GM21825 (cell line): ENCODE results near the gene C10orf105.

Experiments
- ATAC-seq: cut with Tn5 transposase; IDR thresholded peaks from one replicate; pipeline ENCODE4 v1.9.1; 2021; ENCODE audit warnings: mild to moderate bottlenecking, moderate library complexity; ENCODE audit not compliant: unreplicated experiment

Gene C10orf105

DNA sequence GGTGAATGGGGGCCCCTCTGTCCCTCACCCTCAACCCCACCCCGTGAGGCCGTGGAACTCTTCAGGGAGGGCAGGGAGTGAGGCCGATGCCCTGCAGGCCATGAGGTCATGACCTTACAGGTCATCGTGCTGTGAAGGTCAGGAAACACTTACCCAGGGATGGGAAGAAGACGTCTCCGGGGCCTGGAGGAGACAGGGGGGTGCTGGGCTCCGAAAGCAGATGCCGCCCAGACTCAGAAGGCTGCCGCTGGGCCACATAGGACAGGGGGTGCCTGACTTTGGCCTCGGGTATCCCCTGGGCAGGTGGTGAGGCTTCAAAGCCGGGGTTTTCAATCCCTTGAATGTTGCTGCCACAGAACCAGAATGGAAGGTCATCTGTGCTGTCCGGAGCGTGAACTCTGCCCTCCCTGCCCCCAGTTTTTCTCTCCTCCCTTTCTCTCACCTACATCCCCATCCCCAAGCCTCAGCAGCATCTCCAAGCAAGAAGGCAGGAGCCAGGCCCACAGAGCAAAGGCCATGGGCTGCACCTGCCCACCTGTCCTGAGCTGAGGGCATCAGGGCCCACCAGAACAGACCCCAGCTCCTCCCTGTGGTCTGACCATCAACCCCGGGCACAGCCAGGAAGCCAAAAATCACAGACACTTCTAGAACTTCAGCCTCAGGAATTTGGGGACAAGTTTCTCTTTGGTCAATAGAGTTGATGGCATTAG, 32.1 kb upstream of the C10orf105 start:
- ATAC-seq = no peak

DNA sequence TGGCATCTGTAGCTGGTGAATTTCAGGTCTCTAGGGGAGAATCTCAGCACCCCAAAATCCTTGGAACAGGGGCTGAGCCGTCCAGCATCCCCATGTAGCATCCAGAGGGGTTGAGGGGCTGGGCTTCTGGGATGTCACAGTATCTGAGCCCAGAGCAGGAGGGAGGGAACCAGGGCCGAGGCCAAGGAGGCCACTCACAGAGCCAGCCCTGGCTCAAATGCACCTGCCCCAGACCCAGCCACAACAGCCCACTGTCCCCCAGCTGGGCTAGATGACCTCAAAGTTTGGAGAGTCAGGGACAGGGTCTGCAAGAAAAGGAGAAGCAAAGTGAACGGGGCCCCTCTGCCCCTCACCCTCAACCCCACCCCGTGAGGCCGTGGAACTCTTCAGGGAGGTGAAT, 31.4 kb upstream of the C10orf105 start:
- no peak for ATAC-seq

DNA sequence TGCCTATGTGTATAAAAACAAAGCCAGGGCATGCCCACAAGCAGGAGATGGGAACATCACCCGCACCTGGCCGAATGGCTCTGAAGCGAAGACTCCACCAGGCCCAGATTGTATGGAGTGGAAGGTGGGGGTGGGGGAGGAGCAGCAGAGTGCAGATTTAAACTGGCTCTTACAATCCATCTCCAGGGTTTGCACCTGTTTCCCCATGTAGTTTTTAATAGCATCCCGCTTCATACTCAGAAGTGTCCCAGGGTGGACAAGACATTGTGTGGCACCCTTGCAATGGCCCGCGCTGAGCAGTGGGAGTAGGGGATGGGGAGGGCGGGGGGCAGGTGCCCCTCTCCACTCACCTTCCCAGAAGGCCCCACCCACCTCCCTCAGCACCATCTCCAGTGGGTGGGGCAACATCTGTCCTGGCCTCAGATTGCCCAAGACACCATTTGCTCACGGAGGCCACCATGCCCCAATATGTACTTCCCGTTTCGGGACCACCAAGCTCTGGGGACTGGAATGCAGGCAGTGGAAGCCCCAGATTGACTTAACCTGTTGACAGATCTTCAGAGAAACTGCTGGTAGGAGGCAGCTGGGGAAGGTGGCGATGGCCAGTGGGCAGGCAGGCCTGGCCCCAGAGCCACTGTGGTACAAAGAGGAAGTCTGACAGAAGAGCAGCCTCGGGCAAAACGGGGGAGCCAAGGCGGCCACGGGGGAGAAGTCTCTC, 30.7 kb upstream of the C10orf105 start:
- no peak for ATAC-seq

DNA sequence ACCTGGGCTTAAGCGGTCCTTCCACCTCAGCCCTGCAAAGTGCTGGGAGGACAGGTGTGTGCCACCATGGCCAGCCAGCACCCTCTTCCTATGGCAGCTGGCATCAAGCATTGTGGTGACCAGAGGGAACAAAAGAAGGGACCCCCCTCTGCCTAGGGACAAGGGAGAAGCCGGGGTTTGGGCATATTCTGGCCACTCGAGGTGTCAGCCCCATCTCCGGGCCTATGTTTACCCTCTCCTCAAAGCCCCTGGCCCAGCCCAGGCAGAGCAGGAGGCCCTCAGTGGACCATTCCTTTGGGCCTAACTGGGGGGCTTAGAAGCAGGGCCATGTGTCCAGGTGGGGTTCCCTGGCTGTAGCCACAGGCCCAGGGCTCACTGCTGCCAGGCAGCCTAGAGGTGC, 29.8 kb upstream of the C10orf105 start:
- no peak for ATAC-seq

DNA sequence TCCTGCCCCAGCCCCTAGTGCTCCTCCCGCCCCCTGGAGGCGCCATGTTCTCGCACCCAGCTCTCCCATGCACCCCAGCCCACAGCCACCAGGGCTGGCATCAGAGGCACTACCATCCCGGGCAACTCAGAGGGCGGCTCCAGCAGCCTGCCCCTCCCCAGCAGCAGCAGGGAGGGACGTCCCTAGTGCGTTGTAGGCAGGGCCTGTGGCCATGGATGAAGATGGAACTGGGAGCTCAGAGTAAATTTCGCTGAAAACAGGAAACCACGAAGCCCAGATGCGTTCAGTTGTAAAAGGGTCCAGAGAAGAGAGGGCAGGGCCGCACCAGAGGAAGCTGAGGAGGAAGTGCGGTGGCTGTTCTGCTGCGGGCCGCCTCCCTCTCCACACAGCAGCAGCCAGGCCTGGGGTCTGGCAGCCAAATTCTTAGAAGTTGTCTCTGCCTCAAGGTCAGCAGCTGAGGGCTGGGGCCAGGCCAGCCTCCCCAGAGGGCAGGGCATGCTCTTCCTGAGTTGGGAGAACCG, 29.2 kb upstream of the C10orf105 start:
- peak; percentile 54 for ATAC-seq

DNA sequence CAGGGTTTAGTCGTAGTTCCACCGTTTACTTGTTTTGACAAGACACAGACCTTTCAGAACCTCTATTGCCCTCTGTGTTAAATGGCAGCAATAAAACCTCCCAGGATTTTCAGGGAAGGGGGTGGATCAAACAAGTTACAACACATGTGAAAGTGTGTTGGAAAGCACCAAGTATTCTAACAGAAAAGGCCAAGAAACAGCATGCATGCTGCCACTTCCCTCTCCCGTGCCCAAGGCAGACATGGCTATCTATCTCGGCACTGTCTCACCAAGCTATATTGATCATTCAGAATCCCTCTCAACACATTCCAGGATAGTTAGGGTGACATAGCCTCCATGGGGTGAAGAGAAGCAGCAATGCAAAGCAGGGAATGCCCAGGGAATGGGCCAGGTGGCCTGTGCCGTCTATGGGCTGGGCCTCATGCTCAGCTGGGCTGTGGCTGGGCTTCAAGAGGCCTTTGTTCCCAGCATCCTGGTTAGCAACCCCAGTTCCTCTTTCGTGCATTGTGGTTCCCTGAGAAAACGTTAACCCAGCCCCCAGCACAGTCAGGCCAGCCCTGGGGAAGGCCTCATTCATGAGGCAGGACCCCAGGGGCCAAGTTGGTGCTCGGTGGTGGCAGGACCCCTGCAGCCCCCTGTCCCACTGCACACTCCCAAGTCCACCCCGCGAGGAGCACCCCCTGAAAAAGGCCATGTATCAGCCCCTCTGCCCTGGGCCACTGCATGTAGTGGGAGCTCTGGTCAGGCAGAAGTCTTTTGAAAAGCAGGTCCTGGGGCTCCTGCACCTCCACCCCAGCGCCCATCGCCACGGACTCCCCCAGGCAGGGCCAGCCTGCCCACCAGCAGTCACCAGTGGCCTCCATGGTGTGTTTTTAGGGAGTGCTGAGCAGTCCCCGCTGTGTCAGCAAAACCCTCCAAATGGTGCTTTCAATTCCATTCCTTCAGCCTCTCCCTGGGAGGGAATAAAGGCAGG, 28.3 kb upstream of the C10orf105 start:
- ATAC-seq = no peak

DNA sequence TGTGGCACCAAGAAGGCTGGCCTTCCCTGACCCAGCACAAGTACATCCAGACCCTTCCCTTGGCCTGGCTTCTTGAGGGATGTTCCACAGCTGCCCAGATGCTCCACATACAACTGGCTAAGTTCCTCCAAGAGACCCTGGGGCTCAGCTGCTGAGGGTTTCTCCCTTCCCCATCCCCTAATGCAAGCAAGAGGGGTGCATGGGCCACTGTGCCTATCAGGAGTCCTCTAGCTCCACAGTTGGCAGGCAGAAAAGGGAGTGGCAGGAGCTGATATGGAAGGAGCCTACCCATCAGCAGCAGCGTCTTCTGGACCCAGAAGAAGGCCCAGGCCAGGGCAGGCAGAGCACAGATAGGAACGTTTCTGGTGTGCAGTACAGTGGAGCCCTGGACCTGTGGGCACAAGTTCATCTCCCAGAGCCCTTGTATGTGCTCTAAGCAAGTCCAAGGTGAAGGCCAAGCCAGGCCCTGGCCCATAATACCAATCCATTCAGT, 27.5 kb upstream of the C10orf105 start:
- ATAC-seq = no peak

DNA sequence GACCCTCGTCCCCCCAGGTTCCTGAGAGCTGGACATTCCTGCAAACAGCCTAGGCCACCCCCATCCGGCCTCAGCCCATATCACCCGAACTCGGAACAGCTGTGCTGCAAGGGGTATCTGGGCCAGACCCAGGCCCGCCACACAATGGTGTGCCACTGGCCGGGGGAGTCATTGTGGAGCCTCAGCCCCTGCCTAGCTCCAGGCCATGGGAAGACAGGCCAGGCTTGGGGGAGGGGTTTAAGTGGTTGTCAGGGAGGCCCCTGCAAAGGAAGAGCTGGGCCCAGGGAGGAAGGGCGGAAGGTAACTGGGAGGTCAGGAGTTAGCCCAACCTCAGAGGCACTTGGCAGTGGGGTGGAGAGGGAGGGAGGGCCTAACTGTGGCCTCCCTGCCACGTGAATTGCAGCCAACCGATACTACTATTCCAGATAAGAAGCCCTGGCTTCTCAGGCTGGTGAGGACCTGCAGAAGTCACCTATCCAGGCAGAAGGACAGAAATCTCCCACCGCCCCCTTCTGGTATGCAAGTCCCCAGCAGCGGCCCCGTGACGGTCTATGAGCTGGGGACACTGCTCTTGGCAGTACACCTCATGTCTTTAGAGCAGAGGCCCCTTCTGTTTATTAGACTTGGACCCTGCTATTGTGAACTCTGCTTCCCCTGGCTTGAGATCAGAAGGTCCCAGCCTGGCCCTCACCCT, 26.9 kb upstream of the C10orf105 start:
- ATAC-seq = no peak

DNA sequence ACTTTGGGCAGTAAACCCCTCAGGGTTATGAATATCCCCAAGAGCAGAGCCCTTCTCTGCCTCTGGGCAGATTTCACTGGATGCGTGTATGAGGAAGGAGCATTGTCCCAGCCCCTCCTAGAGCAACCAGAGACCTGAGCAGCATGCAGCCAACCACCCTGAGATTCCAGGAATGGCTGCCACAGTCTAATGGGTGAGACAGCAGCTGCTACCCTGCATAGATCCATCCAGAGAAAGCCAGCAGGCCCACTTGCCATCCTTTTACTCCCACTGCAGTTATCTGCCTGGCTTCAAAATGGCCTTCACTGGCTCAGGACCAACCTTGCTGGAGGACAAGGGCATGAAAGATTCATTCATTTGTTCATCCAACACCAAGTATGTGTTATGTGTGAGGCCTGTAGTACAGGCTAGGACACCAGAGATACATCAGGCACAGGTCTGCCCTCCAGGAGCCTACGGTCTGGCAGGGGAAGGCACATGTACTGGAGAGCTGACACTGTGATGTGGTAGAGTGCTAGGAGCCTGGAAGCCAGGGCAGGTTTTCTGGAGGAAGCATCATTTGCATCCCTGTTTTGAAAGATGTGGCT, 26.2 kb upstream of the C10orf105 start:
- no peak for ATAC-seq

DNA sequence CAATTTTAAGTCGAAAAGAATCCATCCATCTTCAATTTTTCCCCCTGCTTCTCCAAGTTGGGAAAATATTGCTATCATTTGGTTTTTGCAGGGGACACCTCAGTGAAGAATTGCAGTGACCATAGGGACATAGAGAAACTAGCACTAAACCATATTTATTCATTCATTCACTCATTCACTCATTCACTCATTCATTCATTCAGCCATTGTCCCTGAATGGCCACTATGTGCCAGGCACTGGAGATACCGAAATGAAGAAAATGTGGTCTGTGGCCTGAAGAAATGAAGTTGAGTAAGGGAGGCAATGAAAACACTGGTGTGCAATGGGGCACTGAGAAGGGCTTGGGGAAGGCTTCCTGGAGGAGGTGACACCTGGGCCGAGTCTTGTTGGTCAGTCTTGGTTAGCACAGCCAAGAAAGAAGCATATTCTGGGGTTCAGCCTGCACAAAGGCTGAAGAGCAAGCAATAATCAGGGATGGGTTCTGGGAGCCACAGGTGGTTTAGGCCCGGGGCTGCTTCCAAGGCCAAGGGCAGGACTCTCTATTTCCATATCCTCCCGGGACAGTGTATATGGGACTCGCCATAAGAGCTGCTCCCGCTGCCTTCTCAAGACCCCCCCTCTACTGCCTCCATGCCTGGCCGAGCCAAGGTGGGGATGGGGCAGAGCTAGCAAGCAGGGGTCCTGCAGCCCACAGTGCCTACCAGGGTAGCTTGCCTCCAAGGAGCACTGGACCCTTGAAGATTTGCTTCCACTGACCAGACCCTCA, 25.5 kb upstream of the C10orf105 start:
- no peak for ATAC-seq

DNA sequence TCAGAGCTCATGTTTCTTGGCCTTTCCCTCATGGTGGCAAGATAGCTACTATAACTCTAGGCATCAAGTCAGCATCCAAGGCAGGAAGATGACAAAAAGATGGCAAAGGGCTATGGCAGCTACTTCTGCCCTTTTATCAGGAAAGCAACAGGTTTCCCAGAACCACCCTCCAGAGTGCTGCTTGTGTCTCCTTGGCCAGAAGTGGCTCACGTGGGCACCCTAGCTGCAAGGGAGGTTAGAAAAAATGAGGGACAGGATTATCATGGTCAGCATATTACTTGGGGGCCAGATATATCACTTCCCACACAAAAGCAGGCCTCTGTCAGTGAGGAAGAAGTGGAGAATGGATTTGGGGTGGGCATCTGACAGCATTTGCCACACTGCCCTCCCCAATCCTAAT, 24.3 kb upstream of the C10orf105 start:
- ATAC-seq = no peak

DNA sequence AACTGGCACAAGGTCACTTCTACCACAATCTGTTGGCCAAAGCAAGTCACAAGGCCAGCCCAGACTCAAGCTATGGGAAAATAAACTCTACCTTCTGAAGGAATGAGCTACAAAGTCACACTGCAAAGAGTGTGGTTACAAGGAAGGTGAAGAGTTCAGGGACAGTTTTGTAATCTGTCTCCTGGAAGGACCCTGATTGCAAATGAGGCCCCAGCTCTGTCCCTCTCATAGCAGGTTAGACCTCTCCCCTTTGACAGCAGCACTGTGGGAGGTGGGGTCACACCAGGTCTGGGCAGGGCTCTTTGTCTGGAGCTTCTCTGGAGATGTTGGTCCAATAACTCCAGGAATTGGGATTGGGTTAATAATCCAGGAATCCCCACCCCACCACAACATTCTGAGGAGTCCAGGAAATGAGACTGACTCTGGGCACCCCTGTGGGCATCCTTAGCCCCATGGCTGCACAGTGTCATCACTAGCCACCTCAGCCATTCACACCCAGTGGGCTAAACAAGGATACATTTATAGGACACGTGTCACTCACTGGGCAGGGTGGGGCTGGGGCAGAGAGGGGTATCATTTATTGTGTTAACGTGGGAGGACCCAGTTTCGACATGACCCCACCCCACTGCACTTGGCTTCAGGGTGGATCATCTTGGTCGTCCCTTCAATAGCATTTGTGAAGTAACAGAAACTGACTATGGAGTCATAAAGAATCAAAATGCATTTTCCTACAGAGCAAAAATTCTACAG, 23.7 kb upstream of the C10orf105 start:
- no peak for ATAC-seq

DNA sequence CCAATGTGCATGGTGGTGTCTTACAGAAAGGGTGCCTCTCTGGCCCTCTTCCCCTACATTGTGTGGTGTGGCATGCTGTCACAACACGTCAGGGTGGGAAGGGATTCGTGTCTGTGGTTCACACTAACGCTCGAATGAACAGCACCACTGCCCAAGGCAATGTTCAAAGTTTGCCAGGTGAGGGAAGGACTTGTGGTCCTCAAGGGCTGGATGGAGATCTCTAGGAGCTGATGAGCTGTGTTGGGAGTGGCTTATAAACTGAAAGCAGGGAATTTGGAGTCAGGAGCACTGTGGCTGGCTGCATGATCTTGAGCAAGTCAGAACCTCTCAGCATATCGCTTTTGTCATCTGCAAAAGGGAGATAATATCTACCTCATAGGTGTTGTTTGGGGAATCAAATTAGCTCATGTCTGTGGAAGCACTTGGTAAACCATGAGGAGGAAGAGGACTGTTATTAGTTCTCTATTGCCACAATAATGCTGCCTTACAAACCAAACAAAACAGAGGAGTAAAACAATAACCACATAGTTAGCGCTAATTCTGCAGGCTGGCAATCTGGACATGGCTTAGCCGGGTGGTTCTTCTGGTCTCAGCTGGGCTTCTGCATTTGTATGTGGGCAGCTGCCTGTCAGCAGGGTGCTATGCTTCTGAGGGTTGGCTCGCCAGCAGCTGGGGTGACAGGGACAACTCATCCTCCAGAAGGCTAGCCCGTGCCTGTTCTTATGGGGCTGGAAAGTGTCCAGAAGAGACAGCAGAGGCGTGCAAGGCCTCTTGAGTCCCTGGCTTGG, 22.9 kb upstream of the C10orf105 start:
- ATAC-seq = no peak

DNA sequence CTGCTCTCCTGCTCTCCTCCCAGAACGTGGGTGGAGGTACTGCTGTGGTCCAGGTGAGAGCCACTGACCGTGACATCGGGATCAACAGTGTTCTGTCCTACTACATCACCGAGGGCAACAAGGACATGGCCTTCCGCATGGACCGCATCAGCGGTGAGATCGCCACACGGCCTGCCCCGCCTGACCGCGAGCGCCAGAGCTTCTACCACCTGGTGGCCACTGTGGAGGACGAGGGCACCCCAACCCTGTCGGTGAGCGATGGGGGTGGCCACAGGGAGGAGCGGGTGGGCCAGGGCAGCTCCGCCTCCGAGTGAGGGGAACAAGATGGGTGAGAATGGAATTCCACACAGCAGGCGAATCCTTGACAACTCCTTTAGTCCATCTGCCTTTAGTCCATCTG, 22.1 kb upstream of the C10orf105 start:
- ATAC-seq = no peak

DNA sequence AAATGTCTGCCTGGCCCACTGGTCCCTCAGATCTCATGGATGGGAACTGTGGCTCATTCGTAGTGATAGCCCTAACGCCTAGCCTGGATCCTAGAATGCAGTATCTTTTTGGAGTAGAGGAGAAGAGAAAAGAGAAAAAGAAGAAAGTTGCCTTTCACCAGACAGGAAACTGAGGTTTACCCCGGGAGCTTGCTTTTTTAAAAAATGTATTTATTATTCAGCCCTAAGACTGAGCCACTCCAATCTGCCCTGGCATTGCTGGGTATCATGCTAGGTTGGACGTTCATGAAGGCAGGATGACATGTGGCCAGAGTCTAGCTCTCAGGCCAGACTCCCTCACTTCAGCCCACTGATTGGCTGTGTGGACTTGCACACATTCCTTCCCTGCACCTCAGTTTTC, 21.5 kb upstream of the C10orf105 start:
- no peak for ATAC-seq

DNA sequence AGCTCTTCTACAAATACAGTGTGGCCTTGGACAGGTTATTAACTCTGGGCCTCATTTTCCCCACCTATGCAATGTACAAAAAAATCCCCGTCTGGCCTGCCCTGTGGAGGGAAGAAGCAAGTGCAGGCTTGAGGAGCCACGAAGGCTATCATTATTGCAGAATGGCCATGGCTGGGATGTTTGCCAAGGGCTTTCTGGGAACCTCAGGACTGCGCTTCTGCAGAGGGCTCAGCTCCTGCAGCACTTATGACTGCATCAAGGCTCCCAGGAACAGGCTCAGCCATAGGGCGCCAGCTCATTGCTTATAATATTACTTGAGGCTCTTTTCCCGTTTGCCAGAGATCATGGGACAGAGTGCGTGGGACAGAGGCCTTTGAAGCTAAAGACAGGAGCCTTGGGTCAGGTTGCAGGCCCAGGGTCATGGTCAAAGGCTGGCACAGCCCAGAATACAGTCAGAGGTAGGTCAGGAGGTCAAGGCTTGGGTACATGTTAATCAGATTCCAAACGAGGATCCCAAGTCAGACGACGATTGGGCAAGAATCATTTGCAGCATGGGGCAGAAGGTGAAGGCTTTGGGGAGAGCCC, 20.6 kb upstream of the C10orf105 start:
- ATAC-seq = no peak

DNA sequence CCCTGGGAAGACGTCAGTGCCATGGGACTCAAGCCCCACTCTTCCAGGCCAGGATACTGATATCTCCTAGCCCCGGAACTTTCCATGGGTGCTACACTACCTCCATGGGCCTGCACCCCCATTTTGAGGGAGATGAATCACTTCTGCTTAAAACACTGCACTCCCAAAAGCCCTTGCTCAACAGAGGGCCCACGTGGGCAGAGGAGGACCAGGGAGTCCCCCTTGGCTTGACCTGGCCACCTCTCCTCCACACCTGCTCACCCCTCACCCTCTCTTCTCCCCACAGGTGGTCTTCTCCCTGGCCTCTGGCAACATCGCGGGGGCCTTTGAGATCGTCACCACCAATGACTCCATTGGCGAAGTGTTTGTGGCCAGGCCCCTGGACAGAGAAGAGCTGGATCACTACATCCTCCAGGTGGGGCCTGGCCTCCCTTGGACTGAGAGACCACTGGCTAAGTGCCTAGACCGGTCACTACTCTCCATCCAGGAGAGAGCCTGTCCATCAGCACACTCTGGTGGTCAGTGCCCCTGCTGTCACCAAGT, 19.9 kb upstream of the C10orf105 start:
- ATAC-seq = no peak
